Colonic mucosa (tissue), 4 donors: Measurements from ENCODE around the gene CLHC1. TPM values are rescaled to one million over a fixed set of nuclear protein-coding genes. Genes with fewer than 3 reads are reported as not detected.

Source experiments
- DNase-seq: peaks from one replicate; pipeline ENCODE4 v3.0.0-alpha.2; 2020
- H3K27ac ChIP-seq: fragments of 200-600 bp; one replicate; pipeline ENCODE4 v1.8.0; 2021
- H3K27me3 ChIP-seq: fragments of 200-600 bp; one replicate; pipeline ENCODE4 v1.8.0; 2021
- H3K36me3 ChIP-seq: fragments of 200-600 bp; one replicate; pipeline ENCODE4 v1.8.0; 2021
- H3K4me1 ChIP-seq: fragments of 200-600 bp; one replicate; pipeline ENCODE4 v1.8.0; 2021; ENCODE audit warnings: mild to moderate bottlenecking
- H3K4me3 ChIP-seq: fragments of 200-600 bp; one replicate; pipeline ENCODE4 v1.8.0; 2021
- H3K9ac ChIP-seq, 2 donors: one replicate each; pipeline ENCODE4 v1.7.0; 2013; ENCODE audit warnings: control low read depth in 2 of 2, low read depth in 2 of 2, low read length in 2 of 2
- H3K9me3 ChIP-seq: fragments of 200-600 bp; one replicate; pipeline ENCODE4 v1.8.0; 2021
- CTCF ChIP-seq: fragments of 200-600 bp; IDR thresholded peaks from one replicate; pipeline ENCODE4 v1.8.0; 2022; ENCODE audit warnings: antibody characterized with exemption, mild to moderate bottlenecking
- intact Hi-C: fragments of 100-400 bp; cut with DNase I; formaldehyde crosslinking; loops from one replicate; pipeline ENCODE4 v1.14.1; 2022
- total RNA-seq, 2 donors: library from RNA; stranded (reverse); fragmentation: NEBNext Ultra II Directional in 1 of 2; extraction: Animal tissue kit (Norgen Biotek cat#: 25700) in 1 of 2; gene quantifications; one replicate each; pipeline ENCODE4 v1.2.1, GENCODE V29; 2021
- donor health status: healthy.
- donor health status: DM: no; HTN: no; CAD: no.
- donor health status: DM: no; HTN: no; CAD: no.

The CLHC1 gene
- total RNA-seq, 2 donors from 2014 or later, result 8.1 to 8.9 TPM

- H3K27ac ChIP-seq, result no peak overlapping the region
- intact Hi-C loops, result no loop called here
- H3K9me3 ChIP-seq, result no peaks in the 10 kb centered on the region
- H3K27me3 ChIP-seq, result no peaks in the 10 kb centered on the region
- TF ChIP-seq CTCF, result no peak
- peaks cover 28% of the 10 kb centered on the region for H3K4me1 ChIP-seq
- no peak overlapping the region for H3K4me3 ChIP-seq
- H3K36me3 ChIP-seq, result no peaks in the 10 kb centered on the region
- no peak for DNase-seq
- no peak overlapping the region for H3K9ac ChIP-seq
These were observed 74.6 kb downstream of the CLHC1 start for GRCh38 chr2:55157474-55157884.

- no peak for DNase-seq
- H3K27ac ChIP-seq, result no peak overlapping the region
- no peak for TF ChIP-seq CTCF
- H3K36me3 ChIP-seq, result no peaks in the 10 kb centered on the region
- H3K27me3 ChIP-seq, result no peaks in the 10 kb centered on the region
- no peaks in the 10 kb centered on the region for H3K9me3 ChIP-seq
- H3K4me1 ChIP-seq, result peaks cover 28% of the 10 kb centered on the region
- no peak overlapping the region for H3K4me3 ChIP-seq
- H3K9ac ChIP-seq, result peak overlapping the region in 1 of 2 donors; percentile 15
- intact Hi-C loops, result no loop called here
These were observed 75.1 kb downstream of the CLHC1 start for GRCh38 chr2:55156984-55157383.

- intact Hi-C loops, result no loop called here
- Histone ChIP-seq H3K4me1 (peaks cover 28% of the 10 kb centered on the region), H3K4me3 (no peak overlapping the region), H3K27me3 (no peaks in the 10 kb centered on the region), H3K36me3 (no peaks in the 10 kb centered on the region), H3K27ac (no peak overlapping the region), H3K9ac (no peak overlapping the region), H3K9me3 (no peaks in the 10 kb centered on the region)
- TF ChIP-seq CTCF, result no peak
- DNase-seq, result no peak
These were observed 75.8 kb downstream of the CLHC1 start for GRCh38 chr2:55156326-55156725.

- Histone ChIP-seq H3K9me3 (no peaks in the 10 kb centered on the region), H3K27ac (no peak overlapping the region), H3K4me3 (no peak overlapping the region), H3K36me3 (no peaks in the 10 kb centered on the region), H3K4me1 (peaks cover 28% of the 10 kb centered on the region), H3K9ac (no peak overlapping the region), H3K27me3 (no peaks in the 10 kb centered on the region)
- no peak for TF ChIP-seq CTCF
- no peak for DNase-seq
- intact Hi-C loops, result no loop called here
These were observed 76.3 kb downstream of the CLHC1 start for GRCh38 chr2:55155764-55156281.

- no peak for TF ChIP-seq CTCF
- Histone ChIP-seq H3K4me1 (peaks cover 28% of the 10 kb centered on the region), H3K9ac (no peak overlapping the region), H3K9me3 (no peaks in the 10 kb centered on the region), H3K4me3 (no peak overlapping the region), H3K27ac (peak overlapping the region; percentile 24), H3K36me3 (no peaks in the 10 kb centered on the region), H3K27me3 (no peaks in the 10 kb centered on the region)
- DNase-seq, result no peak
- intact Hi-C loops, result no loop called here
These were observed 76.9 kb downstream of the CLHC1 start for GRCh38 chr2:55155206-55155605.
